Measurements from ENCODE around the gene SHC3.

GRCh38 chr9:89078860-89079259 lies 99.8 kb downstream of the SHC3 start:
- TF ChIP-seq NFE2L2 (IDR thresholded peaks at IDR 0.05; ENCODE audit: low read depth, low read length): no peak
- TF ChIP-seq ELK1 (IDR thresholded peaks at IDR 0.05; ENCODE audit: borderline replicate concordance, low read depth, low read length): no peak
- TF ChIP-seq CEBPB (IDR thresholded peaks at IDR 0.05; ENCODE audit: low read depth, low read length): peak; percentile 95
- TF ChIP-seq RAD21 (IDR thresholded peaks at IDR 0.05; ENCODE audit: low read length): no peak
- TF ChIP-seq CTCF (conservative IDR thresholded peaks at IDR 0.05; ENCODE audit: low read depth, low read length): no peak
